HepG2 (cell line): ENCODE data around the gene C9orf40.

Experiments used
- HNRNPLL ChIP-seq: fragments of 200-400 bp; formaldehyde crosslinking; IDR thresholded peaks from 2 replicates; pipeline ENCODE4 v1.6.1; 2017; ENCODE audit warnings: mild to moderate bottlenecking, low read depth, low read length; ENCODE audit not compliant: poor library complexity, severe bottlenecking
- ZNF121 ChIP-seq: sonication (generic); formaldehyde crosslinking; IDR thresholded peaks from 2 replicates; pipeline ENCODE4 v1.5.0; 2020; ENCODE audit warnings: mild to moderate bottlenecking, missing genetic modification reagents
- TF ChIP-seq, protein P1 (sequence below): sonication (generic); formaldehyde crosslinking; IDR thresholded peaks from 2 replicates; pipeline ENCODE4 v1.5.0; 2020; ENCODE audit warnings: mild to moderate bottlenecking, missing genetic modification reagents, moderate library complexity

DNA sequence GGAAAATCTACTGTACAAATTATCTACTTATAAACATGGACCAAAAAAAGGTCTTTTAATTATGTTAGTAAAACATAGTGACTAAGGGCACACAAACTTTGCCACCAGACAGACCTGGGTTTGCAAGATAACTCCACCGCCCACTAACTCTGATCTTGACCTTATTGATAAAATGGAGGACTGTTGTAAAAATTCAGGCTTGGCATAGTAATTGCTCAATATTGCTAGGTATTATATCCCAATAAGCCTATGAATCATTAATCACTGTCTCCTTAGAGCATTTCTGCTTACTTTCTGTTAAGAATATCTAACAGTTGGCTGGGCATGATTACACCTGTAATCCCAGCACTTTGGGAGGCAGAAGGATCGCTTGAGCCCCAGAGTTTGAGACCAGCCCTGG lies 3.8 kb downstream of the C9orf40 start:
- TF ChIP-seq HNRNPLL (no peak), ZNF121 (CRISPR knock-in tag) (no peak)
- TF ChIP-seq, protein P1, sequence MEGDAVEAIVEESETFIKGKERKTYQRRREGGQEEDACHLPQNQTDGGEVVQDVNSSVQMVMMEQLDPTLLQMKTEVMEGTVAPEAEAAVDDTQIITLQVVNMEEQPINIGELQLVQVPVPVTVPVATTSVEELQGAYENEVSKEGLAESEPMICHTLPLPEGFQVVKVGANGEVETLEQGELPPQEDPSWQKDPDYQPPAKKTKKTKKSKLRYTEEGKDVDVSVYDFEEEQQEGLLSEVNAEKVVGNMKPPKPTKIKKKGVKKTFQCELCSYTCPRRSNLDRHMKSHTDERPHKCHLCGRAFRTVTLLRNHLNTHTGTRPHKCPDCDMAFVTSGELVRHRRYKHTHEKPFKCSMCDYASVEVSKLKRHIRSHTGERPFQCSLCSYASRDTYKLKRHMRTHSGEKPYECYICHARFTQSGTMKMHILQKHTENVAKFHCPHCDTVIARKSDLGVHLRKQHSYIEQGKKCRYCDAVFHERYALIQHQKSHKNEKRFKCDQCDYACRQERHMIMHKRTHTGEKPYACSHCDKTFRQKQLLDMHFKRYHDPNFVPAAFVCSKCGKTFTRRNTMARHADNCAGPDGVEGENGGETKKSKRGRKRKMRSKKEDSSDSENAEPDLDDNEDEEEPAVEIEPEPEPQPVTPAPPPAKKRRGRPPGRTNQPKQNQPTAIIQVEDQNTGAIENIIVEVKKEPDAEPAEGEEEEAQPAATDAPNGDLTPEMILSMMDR (CRISPR knock-in tag): no peak
